Stimulated activated naive B cell treated with anti-CD40 and anti-IgM and Interleukin-4, amounts not matched to agents 10 μg/mL and 1 μg/mL and 100 μg/mL, for 72 hours (primary cell): ENCODE data around the gene MED23.
"Not testable (repeated sequence)": the region's sequence is repeated elsewhere in the genome, so short reads cannot be mapped to it uniquely, and the experiment has no call there.

Experiments used
- ATAC-seq, 2 donors: fragments of 150-1000 bp; cut with Tn5 transposase; replicated peaks; 2 replicates each; pipeline ENCODE4 v1.10.0; 2021; ENCODE audit warnings: moderate library complexity in 1 of 2
- DNase-seq: peaks from one replicate; pipeline ENCODE4 v3.0.0; 2021
- H3K27ac Mint-ChIP-seq: one replicate; pipeline ENCODE4 v1.8.0; 2022; ENCODE audit warnings: mild to moderate bottlenecking, mixed read lengths
- H3K27me3 Mint-ChIP-seq, 2 donors: one replicate each; pipeline ENCODE4 v1.8.0; 2022; ENCODE audit warnings: mixed read lengths in 2 of 2
- H3K36me3 Mint-ChIP-seq, 2 donors: one replicate each; pipeline ENCODE4 v1.8.0; 2022; ENCODE audit warnings: mixed read lengths in 2 of 2, mild to moderate bottlenecking in 1 of 2
- H3K4me1 Mint-ChIP-seq, 2 donors: one replicate each; pipeline ENCODE4 v1.8.0; 2022; ENCODE audit warnings: mixed read lengths in 2 of 2, mild to moderate bottlenecking in 1 of 2
- H3K4me3 Mint-ChIP-seq, 2 donors: one replicate each; pipeline ENCODE4 v1.8.0; 2022; ENCODE audit warnings: mild to moderate bottlenecking in 2 of 2, mixed read lengths in 2 of 2, moderate library complexity in 1 of 2
- H3K9me3 Mint-ChIP-seq, 2 donors: one replicate each; pipeline ENCODE4 v1.8.0; 2022; ENCODE audit warnings: mixed read lengths in 2 of 2, mild to moderate bottlenecking in 1 of 2

MED23 gene

GRCh38 chr6:131532580-131533039 is 95.4 kb downstream of the MED23 start:
- peaks cover 15 to 18% of the 10 kb centered on the region in 2 donors for H3K4me1 Mint-ChIP-seq
- no peaks in the 10 kb centered on the region for H3K36me3 Mint-ChIP-seq
- no peak overlapping the region for H3K27ac Mint-ChIP-seq
- peak; percentile 47 for DNase-seq
- H3K27me3 Mint-ChIP-seq: no peaks in the 10 kb centered on the region
- ATAC-seq: peak; percentile 95 to 99
- H3K9me3 Mint-ChIP-seq: no peaks in the 10 kb centered on the region
- no peak overlapping the region for H3K4me3 Mint-ChIP-seq

GRCh38 chr6:131531681-131532080 is 96.4 kb downstream of the MED23 start:
- H3K27me3 Mint-ChIP-seq, ATAC-seq, H3K4me3 Mint-ChIP-seq, H3K36me3 Mint-ChIP-seq, H3K27ac Mint-ChIP-seq, DNase-seq, H3K9me3 Mint-ChIP-seq: not testable (repeated sequence)
- H3K4me1 Mint-ChIP-seq: peaks cover 16 to 18% of the 10 kb centered on the region in 2 donors

GRCh38 chr6:131530936-131531335 is 97.1 kb downstream of the MED23 start:
- peaks cover 16 to 18% of the 10 kb centered on the region in 2 donors for H3K4me1 Mint-ChIP-seq
- not testable (repeated sequence) for H3K27ac Mint-ChIP-seq, H3K27me3 Mint-ChIP-seq, ATAC-seq, H3K9me3 Mint-ChIP-seq, H3K4me3 Mint-ChIP-seq, DNase-seq, H3K36me3 Mint-ChIP-seq

- ATAC-seq (no peak), DNase-seq (no peak)
- Mint-ChIP-seq H3K9me3 (peaks cover 0 to 3% of the 10 kb centered on the region in 2 donors), H3K4me3 (no peak overlapping the region), H3K27ac (no peak overlapping the region), H3K27me3 (peaks cover 0 to 5% of the 10 kb centered on the region in 2 donors), H3K36me3 (no peaks in the 10 kb centered on the region), H3K4me1 (peaks cover 7 to 8% of the 10 kb centered on the region in 2 donors)
These were observed 103.2 kb downstream of the MED23 start for GRCh38 chr6:131524695-131525336.

DNA sequence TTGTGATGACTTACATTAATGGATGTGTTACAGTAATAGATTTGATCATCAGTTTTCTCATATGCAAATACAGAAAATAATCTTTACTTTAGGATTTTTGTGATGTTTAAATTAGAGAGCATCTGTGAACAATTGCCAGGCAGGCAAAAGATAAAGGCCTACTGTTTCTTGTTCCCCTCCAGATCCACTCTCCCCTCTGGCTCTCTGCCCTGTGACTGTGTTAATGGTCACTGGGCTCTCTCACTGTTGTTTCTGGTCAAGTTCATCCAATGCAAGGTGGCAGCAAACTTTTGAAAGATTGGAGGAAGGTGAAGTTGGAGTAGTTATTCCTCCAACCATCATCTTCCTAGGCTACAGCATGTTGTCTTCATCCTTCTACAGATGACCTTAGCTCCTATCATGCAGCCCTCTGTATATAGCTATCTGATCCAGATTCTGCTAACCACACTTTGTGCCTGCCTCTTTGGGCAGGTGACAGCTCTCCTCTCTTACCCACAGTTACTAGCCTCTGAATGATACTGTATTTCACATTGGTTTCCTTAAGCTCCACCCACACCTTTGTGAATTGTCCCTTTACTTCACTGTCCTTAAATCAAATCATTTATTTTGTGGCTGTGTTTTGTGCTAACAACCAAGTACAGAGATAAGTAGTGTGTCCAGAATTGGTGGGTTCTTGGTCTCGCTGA is 103.9 kb downstream of the MED23 start:
- Mint-ChIP-seq H3K4me3 (no peak overlapping the region), H3K36me3 (peaks cover 0 to 3% of the 10 kb centered on the region in 2 donors), H3K27ac (no peak overlapping the region), H3K9me3 (peaks cover 0 to 3% of the 10 kb centered on the region in 2 donors), H3K4me1 (peaks cover 8 to 9% of the 10 kb centered on the region in 2 donors), H3K27me3 (peaks cover 0 to 9% of the 10 kb centered on the region in 2 donors)
- ATAC-seq (no peak), DNase-seq (no peak)
